NCI-H128 (cell line): ENCODE measurements around the gene LMX1B.
"Not testable (repeated sequence)": the region's sequence is repeated elsewhere in the genome, so short reads cannot be mapped to it uniquely, and the experiment has no call there.

Source experiments
- DNase-seq: peaks from one replicate; lab custom pipeline; 2025; ENCODE audit not compliant: unreplicated experiment; lab: John Stamatoyannopoulos, UW

Gene LMX1B

DNA sequence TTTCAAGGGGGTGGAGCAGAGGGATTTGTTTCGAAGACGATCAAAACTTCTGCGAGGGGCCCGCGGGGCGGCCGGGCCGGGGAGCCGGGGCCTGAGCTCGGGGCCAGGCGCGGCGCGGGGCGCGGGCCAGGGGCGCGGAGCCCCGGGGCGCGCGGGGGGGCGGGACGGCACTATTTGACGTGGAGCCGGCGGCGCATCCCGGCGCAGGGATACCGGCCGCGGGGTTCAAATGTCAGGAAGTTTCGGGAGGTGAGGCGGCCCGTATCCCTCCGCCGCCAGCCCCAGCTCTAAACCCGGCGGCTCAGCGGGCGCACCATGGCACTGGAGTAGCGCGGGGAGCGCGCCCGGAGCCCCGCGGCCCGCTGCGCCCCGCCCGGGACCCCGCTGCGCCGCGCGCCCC is at the start of gene LMX1B:
TSS of gene LMX1B (plus strand) at position 278 of the 400 bp plus-strand sequence. CDS start 522 bp downstream, outside the sequence.
- no peak for DNase-seq

DNA sequence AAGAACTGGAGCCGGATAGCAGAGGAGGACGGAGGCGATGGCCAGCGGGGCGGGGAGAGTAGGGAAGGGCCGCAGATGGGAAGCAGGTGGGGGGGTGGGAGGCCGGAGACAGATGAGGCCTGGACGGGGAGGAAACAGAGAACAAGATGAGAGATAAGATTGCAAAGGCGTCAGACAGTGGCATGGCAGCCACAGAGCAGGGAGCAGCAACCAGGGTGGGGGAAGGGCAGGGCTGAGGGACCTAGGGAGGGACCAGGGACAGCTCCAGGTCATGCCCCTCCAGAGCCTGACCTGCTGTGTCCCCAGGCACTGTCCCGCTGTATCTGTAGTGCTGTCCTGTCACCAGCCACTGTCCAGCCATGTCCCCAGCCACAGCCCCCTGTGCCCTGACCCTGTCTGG is 49.6 kb upstream of the LMX1B start:
- no peak for DNase-seq

DNA sequence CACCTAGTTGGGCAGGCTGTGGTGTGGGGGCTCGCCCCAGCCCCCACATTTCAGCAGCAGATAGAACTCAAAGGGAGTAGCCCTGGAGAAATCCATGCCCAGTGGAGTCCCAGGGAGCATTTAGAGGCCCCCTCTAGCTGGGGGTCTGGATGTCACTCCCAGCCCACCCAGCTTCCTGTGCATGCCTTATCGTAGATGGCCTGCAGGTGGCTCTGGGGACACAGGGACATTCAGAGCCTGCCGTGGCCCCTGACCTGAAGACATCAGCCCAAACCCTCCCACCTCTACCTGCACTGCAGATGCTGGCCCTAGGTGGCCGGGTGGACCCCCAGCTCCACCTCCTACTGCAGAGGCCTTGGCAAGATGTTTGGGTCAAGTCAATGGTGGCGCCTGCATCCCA is 49.0 kb upstream of the LMX1B start:
- no peak for DNase-seq

DNA sequence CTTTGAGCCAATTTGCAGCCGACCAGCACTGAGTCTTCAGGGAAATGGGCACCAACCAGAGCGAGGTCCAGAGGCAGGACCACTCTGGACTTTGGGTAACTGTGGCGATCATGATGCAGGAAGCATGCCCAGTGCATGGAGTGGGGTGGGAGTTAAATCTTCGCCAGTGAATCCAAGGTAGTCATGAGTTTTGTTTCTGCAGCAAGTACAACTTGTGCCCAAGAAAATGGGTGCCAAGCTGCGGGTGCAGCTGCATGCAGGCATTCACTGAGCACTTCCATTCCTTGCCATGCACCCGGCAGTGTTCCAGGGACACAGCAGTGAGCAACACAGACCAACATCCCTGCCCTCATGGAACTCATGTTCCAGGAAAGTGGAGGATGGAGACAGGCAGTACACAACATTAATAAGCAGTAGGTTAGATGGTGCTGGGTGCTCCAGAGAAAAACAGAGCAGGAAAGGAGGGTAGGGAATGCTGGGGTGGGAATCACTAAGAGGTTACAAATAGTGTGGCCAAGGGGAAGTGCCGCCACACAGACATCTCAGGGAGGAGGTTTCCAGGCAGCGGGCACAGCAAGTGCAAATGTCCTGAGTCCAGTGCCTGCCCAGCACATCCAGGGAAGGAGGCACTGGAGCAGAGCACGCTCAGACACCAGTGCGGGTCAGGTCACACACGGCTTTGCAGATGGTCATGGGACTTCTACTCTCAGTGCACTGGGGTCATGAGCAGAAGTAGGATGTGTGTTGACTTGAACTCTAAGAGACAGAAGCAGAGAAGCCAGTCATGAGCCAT is 48.2 kb upstream of the LMX1B start:
- no peak for DNase-seq

DNA sequence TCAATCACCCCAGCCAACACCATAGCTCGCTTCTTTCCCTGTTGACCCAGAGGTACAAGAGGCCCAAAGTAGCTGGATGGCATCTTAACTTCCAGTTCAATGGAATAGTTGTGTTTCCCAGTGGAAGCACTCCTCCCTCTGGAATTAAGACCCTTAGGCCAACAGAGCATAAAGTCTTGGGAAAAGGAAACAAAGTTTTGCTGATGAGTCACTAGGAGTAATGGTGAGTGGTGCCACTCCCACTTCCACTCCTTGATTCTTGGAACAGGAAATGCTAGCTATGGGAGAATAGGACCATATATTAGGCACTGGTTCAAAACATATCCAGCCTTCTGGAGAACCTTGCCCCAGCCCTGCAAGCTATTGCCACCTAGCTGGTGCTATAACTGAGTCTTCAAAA is 44.7 kb upstream of the LMX1B start:
- DNase-seq: no peak

DNA sequence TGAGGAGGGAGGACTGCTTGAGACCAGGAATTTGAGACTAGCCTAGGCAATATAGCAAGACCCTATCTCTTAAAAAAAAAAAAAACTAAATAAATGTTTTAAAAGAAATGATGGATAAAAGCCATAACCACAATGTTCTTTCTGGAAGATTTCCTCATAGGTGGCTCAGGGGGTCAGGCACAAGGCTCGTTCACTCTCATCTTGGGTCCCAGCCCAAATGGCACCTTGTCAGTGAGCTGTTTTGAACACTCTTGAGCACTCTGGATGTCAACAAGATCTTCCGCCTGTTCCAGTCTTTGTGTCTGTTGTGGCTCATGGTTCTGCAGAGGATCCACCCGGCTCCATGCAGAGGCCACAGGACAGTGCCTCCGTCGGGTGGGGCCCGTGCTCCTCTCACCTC is 35.7 kb upstream of the LMX1B start:
- DNase-seq: no peak

DNA sequence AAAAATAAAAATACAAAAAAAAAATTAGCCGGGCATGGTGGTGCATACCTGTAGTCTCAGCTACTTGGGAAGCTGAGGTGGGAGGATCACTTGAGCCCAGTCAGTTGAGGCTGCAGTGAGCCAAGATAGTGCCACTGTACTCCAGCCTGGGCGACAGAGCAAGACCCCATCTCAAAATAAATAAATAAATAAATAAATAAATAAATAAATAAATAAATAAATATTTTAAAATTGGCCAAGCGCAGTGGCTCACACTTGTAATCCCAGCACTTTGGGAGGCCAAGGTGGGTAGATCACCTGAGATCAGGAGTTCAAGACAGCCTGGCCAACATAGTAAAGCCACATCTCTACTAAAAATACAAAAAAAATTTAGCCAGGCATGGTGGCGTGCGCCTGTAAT is 33.4 kb upstream of the LMX1B start:
- not testable (repeated sequence) for DNase-seq

DNA sequence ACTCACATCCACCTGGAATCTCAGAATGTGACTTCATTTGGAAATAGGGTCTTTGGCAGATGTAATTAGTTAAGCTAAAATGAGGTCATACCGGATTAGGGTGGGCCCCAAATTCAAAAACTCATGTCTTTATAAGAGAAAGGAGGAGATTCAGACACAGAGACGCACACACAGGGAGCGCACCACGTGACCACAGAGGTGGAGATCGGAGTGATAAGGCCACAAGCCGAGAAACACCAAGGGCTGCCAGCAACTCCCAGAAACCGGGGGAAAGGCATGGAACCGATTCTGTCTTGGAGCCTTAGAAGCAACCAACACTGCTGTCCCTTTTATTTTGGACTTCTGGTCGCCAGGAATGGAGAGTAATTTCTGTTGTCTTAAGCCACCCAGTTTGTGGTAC is 31.8 kb upstream of the LMX1B start:
- no peak for DNase-seq

DNA sequence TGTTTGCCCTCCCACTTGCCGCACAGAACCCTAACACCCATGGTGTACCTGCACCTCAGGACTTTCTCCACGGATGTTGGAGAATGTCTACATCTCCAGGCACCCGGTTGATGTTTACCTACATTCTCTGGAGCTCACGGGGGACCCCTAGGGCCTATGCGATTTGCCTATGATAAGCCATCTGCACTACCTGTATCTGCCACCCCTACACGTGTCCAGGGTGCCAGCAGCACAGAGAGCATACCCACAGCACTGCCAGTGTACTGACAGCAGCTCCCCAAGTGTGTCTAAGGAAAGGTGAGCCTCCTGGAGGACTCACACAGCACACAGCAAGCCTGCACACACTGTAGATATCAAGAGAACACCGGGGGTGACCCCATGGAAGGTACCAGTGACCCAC is 31.3 kb upstream of the LMX1B start:
- DNase-seq: no peak

DNA sequence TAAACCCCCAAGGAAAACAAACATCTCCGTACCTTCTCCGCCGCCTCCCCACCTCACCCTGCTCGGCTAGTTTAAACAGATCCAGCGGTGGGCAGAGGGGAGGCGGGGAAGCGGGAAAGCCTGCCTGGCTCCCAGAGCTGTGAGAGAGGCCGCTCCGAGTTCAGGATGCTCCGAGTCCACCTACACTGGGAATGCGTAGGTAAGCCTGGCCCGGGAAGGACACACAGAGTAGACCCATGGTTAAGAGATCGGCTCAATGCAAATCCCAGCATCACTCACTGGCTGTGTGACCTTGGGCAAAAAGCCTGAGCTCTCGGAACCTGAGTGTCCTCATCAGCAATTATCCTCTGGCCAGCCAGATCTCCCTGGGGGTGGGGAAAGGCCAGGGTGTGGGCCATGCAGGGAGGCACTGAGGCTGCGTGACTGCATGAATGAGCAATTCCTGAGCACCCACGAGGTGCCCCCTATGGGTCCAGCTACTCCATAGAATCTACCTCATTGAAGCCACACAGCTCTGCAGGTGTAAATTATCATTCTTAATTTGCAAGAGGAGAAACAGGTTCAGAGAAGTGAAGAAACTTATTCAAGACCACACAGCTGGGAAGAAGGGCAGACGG is 30.5 kb upstream of the LMX1B start:
- DNase-seq: no peak

DNA sequence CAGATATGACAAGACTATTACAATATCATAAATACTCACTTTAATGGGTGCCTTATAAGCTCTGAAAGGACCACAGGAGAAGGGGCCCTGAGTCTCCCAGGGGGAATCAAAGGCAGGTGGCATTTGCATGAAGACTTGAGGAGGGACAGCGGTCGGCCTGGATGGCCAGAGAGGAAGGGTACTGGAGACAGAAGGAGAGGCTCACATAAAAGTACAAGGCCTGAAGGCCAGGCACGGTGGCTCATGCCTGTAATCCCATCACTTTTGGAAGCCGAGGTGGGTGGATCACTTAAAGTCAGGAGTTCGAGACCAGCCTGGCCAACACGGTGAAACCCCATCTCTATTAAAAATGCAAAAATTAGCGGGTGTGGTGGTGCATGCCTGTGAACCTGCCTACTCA is 29.1 kb upstream of the LMX1B start:
- DNase-seq: no peak

DNA sequence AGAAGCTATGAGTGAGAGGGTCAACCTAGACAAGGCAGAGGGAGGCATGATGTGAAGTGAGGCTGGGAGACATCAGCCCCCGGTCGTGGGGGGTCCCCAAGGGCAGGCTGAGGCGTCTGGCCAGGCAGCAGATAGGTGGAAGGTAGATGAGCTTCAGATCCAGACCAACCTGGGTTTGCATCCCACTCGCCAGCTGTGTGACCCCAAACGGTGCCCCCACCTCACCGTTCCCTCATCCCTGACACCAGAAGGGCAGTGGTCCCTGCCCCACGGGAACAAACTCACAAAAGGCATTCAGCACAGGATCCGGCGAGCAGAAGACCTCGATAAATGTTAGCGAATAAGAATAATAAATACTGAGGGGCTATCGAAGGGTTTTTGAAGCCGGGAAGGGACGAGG is 27.5 kb upstream of the LMX1B start:
- DNase-seq: no peak

DNA sequence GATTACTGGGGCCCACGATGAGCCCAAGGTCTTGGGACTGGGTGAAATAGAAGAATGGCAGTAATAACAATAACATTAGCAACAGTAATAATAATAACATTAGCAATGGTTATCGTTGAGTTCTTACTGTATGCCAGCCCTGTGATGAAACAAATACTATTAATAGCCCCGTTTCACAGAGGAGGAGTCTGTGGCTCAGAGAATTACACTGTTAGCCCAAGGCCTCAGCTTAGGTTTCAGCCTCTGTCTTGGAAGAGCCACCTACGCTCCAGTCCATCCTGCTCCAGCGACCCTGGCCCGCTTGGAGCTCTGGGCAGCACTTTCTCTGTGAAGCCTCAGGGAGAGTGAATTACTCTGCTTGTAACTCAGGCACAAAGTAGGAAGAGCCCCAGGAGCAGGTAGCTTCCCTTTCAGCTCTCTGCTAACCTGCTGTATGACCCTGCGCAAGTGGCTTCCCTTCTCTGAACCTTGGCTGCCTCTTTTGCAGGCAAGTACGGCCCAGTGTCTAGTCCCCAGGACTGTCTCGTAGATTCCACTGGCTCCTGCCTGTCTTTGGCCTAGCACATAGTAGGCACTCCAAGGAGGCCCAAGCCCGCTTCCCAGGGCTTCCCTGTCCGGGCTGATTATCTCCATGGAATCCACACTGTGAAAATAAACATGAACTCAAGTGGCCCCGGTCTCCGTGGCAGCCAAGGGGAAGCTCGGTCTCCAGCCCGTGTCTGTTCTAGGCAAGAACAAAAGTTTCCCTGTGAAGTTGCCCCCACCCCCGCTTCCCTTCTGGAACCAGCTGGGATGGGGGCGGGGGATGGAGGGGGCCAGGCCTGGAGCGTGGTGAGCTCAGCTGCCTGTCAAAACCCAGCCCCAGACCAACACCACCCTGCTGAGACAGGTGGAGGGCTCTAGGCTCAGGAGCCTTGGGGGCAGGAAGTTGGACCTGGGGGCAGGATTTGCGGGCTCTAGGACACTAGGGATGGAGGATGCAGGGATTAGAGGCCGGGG is 26.2 kb upstream of the LMX1B start:
- DNase-seq: no peak

DNA sequence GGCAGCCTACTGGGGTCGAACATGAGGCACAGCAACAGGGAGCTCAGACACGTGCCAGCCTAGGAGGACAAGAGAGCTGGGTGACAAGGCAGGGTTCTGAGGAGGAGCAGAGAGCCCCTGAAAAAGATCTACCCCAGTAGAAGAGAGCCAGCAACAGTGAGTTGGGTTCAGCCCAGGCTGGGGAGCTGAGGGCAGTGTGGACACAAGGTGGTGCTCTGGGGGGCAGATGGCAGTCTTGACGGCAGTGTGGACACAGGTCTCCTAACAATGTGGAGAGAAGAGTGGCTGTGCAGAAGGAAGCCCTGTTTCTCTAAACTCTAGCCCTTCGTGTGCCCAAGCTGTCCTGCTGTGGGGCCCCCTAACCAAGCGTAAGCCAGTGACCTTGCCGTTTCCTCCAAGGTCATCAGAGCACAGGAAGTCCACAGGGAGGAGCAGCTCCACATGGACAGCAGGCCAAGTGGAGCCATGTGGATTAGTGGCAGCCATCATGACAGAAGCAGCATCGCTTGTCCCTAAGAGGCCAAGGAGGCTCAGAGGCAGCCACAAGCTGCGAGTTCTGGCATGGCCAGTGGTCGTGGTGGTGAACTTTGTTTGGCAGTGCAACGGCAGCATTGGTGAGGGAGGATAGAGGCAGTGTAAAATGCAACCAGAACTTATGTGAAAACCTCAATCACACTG is 25.1 kb upstream of the LMX1B start:
- DNase-seq: no peak

DNA sequence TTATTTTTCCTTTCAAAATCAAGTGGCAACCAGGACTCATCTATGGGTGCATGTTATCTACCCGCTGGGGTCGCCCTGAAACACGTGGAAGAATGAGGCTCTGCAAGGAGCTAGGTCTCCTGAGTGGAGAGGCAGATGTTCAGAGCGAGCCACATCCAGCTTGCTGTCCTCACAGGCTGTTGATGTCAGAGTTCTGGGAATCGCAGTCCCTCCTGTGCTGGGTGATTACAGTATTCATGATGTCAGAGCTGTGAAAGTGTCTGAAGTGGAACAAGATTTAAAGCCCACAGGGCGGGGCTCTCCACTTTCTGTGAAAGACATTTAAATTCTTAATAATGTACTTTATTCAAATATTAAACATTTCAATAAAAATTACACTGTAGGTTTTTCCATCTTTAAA is 24.4 kb upstream of the LMX1B start:
- DNase-seq: no peak

DNA sequence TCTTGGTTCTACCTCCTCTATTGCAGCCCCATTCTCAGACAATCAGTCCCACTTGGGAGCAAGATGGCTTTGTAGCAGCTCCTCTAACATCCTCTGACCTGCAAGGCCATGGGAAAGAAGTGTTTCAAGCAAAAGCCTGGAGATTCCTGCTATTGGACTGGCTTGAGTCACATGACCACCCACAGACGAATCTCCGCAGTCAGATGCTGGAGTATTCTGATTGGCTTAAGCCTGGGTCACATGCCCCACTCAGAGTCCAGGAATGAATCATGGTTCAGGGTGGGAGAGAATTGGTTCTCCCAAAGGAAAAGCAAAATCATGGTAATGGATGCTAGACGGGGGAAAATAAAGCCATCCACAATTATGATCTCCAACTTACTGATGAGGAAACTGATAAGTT is 22.6 kb upstream of the LMX1B start:
- no peak for DNase-seq

DNA sequence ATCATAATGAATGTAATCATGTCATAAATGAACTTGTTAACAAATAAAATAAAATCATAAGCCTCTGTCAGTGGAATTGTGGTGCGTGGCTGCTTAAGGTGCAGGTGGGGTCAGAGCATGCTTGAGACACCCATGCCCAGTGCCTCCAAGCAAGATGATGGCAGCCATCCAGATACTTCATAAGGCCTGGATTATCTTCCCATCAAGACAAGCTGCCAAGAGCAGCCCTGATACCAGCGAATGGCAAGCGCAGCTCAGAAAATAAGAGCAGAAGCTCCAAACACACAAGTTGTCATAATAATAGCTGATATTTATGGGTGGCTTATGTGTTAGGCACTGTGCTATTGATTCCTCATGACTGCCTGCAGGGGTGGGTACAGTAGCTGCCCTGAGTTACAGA is 21.8 kb upstream of the LMX1B start:
- no peak for DNase-seq

DNA sequence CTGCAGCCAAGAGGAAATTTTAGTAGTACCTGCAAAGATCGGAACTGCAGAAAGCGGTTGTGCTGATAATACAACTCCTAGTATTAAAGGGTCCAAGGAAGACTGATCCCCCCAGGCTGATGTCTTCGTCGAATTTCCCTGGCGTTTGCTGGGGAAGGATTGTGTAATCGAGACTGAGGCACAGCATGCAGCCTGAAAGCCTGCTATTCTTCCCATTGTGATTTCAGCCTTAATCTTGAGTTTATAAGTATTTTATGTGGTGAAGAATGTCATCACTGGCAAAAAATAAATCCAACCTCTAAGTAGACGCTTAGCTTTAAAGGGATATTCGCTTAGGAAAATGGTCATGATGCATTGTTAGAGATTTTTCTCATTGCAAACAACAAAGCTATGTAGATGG is 21.3 kb upstream of the LMX1B start:
- DNase-seq: no peak

DNA sequence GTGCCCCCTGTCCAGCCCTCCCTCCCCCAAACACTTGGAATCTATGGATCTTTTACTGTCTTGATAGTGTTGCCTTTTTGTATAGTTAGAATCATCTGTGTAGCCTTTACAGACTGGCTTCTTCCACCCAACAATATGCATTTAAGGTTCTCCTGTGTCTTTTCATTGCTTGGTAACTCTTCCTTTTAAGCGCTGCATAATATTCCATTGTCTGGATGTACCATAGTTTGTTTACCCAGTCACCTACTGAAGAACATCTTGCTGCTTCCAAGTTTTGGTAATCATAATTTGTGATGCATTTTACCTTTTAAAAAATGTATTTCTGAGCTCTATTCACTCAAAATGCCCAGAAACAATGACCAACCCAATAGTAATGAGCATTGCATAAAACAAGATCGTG is 17.7 kb upstream of the LMX1B start:
- no peak for DNase-seq

DNA sequence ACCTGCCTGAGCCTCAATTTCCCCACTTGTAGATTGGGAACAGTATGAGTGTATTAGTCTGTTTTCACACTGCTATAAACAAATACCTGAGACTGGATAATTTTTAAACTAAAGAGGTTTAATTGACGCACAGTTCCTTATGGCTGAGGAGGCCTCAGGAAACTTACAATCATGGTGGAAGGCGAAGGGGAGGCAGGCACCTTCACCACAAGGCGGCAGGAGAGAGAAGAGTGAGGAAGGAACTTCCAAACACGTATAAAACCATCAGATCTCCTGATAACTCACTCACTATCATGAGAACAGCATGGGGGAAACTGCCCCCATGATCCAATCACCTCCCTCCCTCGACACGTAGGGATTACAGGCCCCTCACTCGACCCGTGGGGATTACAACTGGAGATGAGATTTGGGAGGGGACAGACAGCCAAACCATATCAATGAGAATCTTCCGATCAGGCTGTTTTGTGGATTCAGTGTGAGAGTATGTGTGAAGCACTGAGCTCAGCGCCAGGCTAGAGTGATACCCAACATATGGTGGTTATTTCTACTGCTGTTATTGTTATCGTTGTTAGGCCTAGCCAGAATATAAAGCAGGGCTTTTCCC is 14.6 kb upstream of the LMX1B start:
- no peak for DNase-seq
